Measurements from ENCODE around the gene RAB11FIP2. TPM values are rescaled to one million over a fixed set of nuclear protein-coding genes. Genes with fewer than 3 reads are reported as not detected.

Gene RAB11FIP2
- total and polyA plus RNA-seq, 2 of the 4 experiments (the other 2 are of a cell fraction): 3.6 to 16.1 TPM

- POLR2A ChIA-PET (ENCODE audit: unreplicated experiment): no interaction called here
- CTCF ChIA-PET: interaction anchor here (0.6 kb wide), 1 partner anchor 37 kb away, joined by 5 read pairs; no protein-coding TSS in a partner anchor
- H3K23ac ChIP-seq (ENCODE audit: low read depth, low read length): peak overlapping the region; percentile 93
- H3K9ac ChIP-seq (ENCODE audit: low read depth, low read length): peak overlapping the region; percentile 68
- H3K27me3 ChIP-seq (ENCODE audit: control insufficient read depth, insufficient read depth, low read length): no peaks in the 10 kb centered on the region
- no peaks in the 10 kb centered on the region for H3K9me3 ChIP-seq (ENCODE audit: control insufficient read depth, insufficient read depth, low read length)
- no peak overlapping the region for H3K27ac ChIP-seq (ENCODE audit: insufficient read depth, low read length)
- no peak overlapping the region for H2BK120ac ChIP-seq (ENCODE audit: low read depth, low read length)
- H3K4ac ChIP-seq (ENCODE audit: low read depth, low read length): no peak overlapping the region
- H3K18ac ChIP-seq (ENCODE audit: low read depth, low read length): no peak overlapping the region
- ATAC-seq (ENCODE audit: low read depth): no peak
- no peaks in the 10 kb centered on the region for H3K4me1 ChIP-seq (ENCODE audit: control insufficient read depth, insufficient read depth, low read length)
- no peak for TF ChIP-seq RFX5 (IDR thresholded peaks at IDR 0.05; ENCODE audit: low read depth, low read length)
- TF ChIP-seq RCOR1 (IDR thresholded peaks at IDR 0.05; ENCODE audit: insufficient replicate concordance, low read length): no peak
- no peak for TF ChIP-seq MAFK (IDR thresholded peaks at IDR 0.05; ENCODE audit: low read depth, low read length)
- TF ChIP-seq RAD21 (IDR thresholded peaks at IDR 0.05; ENCODE audit: low read length): no peak
- no peak for TF ChIP-seq CEBPB (IDR thresholded peaks at IDR 0.05; ENCODE audit: low read depth, low read length)
- no peak for TF ChIP-seq MAZ (IDR thresholded peaks at IDR 0.05; ENCODE audit: borderline replicate concordance, low read depth, low read length)
- TF ChIP-seq SMC3 (IDR thresholded peaks at IDR 0.05; ENCODE audit: low read depth, low read length): no peak
- TF ChIP-seq, protein P1, sequence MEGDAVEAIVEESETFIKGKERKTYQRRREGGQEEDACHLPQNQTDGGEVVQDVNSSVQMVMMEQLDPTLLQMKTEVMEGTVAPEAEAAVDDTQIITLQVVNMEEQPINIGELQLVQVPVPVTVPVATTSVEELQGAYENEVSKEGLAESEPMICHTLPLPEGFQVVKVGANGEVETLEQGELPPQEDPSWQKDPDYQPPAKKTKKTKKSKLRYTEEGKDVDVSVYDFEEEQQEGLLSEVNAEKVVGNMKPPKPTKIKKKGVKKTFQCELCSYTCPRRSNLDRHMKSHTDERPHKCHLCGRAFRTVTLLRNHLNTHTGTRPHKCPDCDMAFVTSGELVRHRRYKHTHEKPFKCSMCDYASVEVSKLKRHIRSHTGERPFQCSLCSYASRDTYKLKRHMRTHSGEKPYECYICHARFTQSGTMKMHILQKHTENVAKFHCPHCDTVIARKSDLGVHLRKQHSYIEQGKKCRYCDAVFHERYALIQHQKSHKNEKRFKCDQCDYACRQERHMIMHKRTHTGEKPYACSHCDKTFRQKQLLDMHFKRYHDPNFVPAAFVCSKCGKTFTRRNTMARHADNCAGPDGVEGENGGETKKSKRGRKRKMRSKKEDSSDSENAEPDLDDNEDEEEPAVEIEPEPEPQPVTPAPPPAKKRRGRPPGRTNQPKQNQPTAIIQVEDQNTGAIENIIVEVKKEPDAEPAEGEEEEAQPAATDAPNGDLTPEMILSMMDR (conservative IDR thresholded peaks at IDR 0.05; ENCODE audit: low read depth, low read length): no peak
- TF ChIP-seq CHD1 (IDR thresholded peaks at IDR 0.05; ENCODE audit: low read depth, low read length): no peak
- no peak for TF ChIP-seq MXI1 (IDR thresholded peaks at IDR 0.05; ENCODE audit: borderline replicate concordance, low read depth, low read length)
- TF ChIP-seq NFE2L2 (IDR thresholded peaks at IDR 0.05; ENCODE audit: low read depth, low read length): no peak
- TF ChIP-seq USF2 (IDR thresholded peaks at IDR 0.05; ENCODE audit: low read depth, low read length): no peak
- TF ChIP-seq ELK1 (IDR thresholded peaks at IDR 0.05; ENCODE audit: borderline replicate concordance, low read depth, low read length): no peak
- H3K36me3 ChIP-seq (ENCODE audit: control insufficient read depth, insufficient read depth, low read length): no peaks in the 10 kb centered on the region
- no TSS peak for BruUV-seq (replicated peaks)
- dilution Hi-C loops (cut with HindIII; ENCODE audit: low sequenced_read_pairs, unreplicated experiment): no loop called here
- no peak overlapping the region for H4K5ac ChIP-seq (ENCODE audit: low read depth, low read length)
- H2BK20ac ChIP-seq (ENCODE audit: low read depth, low read length): no peak overlapping the region
- H3K79me1 ChIP-seq (ENCODE audit: low read depth in 1 of 2, low read length in 2 of 2): peaks cover 6 to 11% of the 10 kb centered on the region in 2 experiments; a peak in 3 of 4 replicates
- no peak overlapping the region for H3K14ac ChIP-seq (replicated peaks; ENCODE audit: low read depth, low read length)
- no peak overlapping the region for H2AFZ ChIP-seq (replicated peaks; ENCODE audit: low read length, poor library complexity)
- peaks cover 8% of the 10 kb centered on the region for H3K9me1 ChIP-seq (ENCODE audit: insufficient read depth, low read length)
- WGBS, 2 experiments (ENCODE audit: extremely low coverage in 2 of 2, insufficient read length in 1 of 2): no CpG with 5 or more reads among the region's 8 CpGs
- intact Hi-C loops (cut with micrococcal nuclease): loop anchor here (5.0 to 10.0 kb wide), 3 partner anchors 377 to 700 kb away; no protein-coding TSS in a partner anchor
- H2AK9ac ChIP-seq (replicated peaks; ENCODE audit: low read depth, low read length, poor library complexity): no peak overlapping the region
- peak overlapping the region; percentile 94 for H3K4me2 ChIP-seq (ENCODE audit: low read depth, low read length)
- no peak overlapping the region for H3K56ac ChIP-seq (ENCODE audit: extremely low read depth, insufficient read depth, low read length)
- H2AK5ac ChIP-seq (ENCODE audit: low read depth, low read length): no peak overlapping the region
- no peak overlapping the region; a peak in 1 of 4 replicates for H4K8ac ChIP-seq (ENCODE audit: low read depth in 2 of 2, low read length in 2 of 2)
- peak overlapping the region; percentile 52 for H3K4me3 ChIP-seq (ENCODE audit: insufficient read depth, low read depth, low read length)
- no peaks in the 10 kb centered on the region; the same call in 1 of the 2 replicates for H4K20me1 ChIP-seq (ENCODE audit: insufficient read depth, low read length)
- H4K91ac ChIP-seq (ENCODE audit: insufficient read depth, low read depth, low read length): no peak overlapping the region
- no peak for DNase-seq
- in situ Hi-C loops (cut with MboI; ENCODE audit: low sequenced_read_pairs): no loop called here
- H2BK5ac ChIP-seq (ENCODE audit: low read depth, low read length, poor library complexity, severe bottlenecking): peak overlapping the region; percentile 48
- no peak overlapping the region for H2BK15ac ChIP-seq (ENCODE audit: low read depth, low read length)
Observed at GRCh38 chr10:118045158-118045836, 1.4 kb downstream of the RAB11FIP2 start.
